NCI-H146 treated with DMSO at 0.1 percent for 48 hours (cell line): ENCODE data around the gene COMMD4.
A peak's percentile ranks its signal among the peaks of the same experiment; 100 is the strongest.
"Not testable (repeated sequence)": the region's sequence is repeated elsewhere in the genome, so short reads cannot be mapped to it uniquely, and the experiment has no call there.

Experiments
- DNase-seq: peaks from one replicate; lab custom pipeline; 2025; ENCODE audit not compliant: unreplicated experiment; lab: John Stamatoyannopoulos, UW

The COMMD4 gene

GRCh38 chr15:75335705-75336355 lies at the start of gene COMMD4:
Gene COMMD4 (plus strand): TSS chr15:75336063. CDS start chr15:75336090, 27 bp downstream.
- DNase-seq = peak; percentile 64

- DNase-seq = not testable (repeated sequence)
Measured at GRCh38 chr15:75293660-75294059, 42.2 kb upstream of the COMMD4 start.

- DNase-seq = not testable (repeated sequence)
Measured at GRCh38 chr15:75298541-75299310, 37.1 kb upstream of the COMMD4 start.

GRCh38 chr15:75299311-75299688 lies 36.6 kb upstream of the COMMD4 start:
- DNase-seq = not testable (repeated sequence)

GRCh38 chr15:75300026-75300425 lies 35.8 kb upstream of the COMMD4 start:
- DNase-seq = not testable (repeated sequence)

- DNase-seq = no peak
Measured at GRCh38 chr15:75302318-75302717, 33.5 kb upstream of the COMMD4 start.

- DNase-seq = not testable (repeated sequence)
Measured at GRCh38 chr15:75302753-75303152, 33.1 kb upstream of the COMMD4 start.

- DNase-seq = no peak
Measured at GRCh38 chr15:75306188-75306587, 29.7 kb upstream of the COMMD4 start.

- peak; percentile 10 for DNase-seq
Measured at GRCh38 chr15:75307778-75308390, 28.0 kb upstream of the COMMD4 start.

- DNase-seq = no peak
Measured at GRCh38 chr15:75309711-75310110, 26.2 kb upstream of the COMMD4 start.

- not testable (repeated sequence) for DNase-seq
Measured at GRCh38 chr15:75312548-75312947, 23.3 kb upstream of the COMMD4 start.

- DNase-seq = no peak
Measured at GRCh38 chr15:75313116-75313845, 22.6 kb upstream of the COMMD4 start.

GRCh38 chr15:75314552-75315290 lies 21.1 kb upstream of the COMMD4 start:
- no peak for DNase-seq

- DNase-seq = not testable (repeated sequence)
Measured at GRCh38 chr15:75319231-75319897, 16.5 kb upstream of the COMMD4 start.

- DNase-seq = no peak
Measured at GRCh38 chr15:75321711-75322110, 14.2 kb upstream of the COMMD4 start.

- DNase-seq = no peak
Measured at GRCh38 chr15:75325922-75326321, 9.9 kb upstream of the COMMD4 start.

GRCh38 chr15:75327005-75327404 lies 8.9 kb upstream of the COMMD4 start:
- DNase-seq = no peak

- DNase-seq = no peak
Measured at GRCh38 chr15:75327491-75327890, 8.4 kb upstream of the COMMD4 start.

GRCh38 chr15:75328493-75329314 lies 7.2 kb upstream of the COMMD4 start:
- DNase-seq = no peak
